Activated CD8-positive, alpha-beta T cell treated with anti-CD3 and anti-CD28 coated beads for 36 hours (primary cell): ENCODE data around the gene ZNF841. TPM values are rescaled to one million over a fixed set of nuclear protein-coding genes. Genes with fewer than 3 reads are reported as not detected.
"Not testable (repeated sequence)": the region's sequence is repeated elsewhere in the genome, so short reads cannot be mapped to it uniquely, and the experiment has no call there.

Source experiments
- ATAC-seq: fragments of 200-7000 bp; cut with Tn5 transposase; one replicate; pipeline ENCODE4 v1.10.0; 2021; ENCODE audit warnings: mild to moderate bottlenecking, moderate library complexity
- CTCF ChIA-PET: fragments of 350-600 bp; sonication (Branson Sonifier 250); formaldehyde crosslinking; loops from one replicate; lab custom pipeline; 2021; ENCODE audit warnings: antibody characterized with exemption; lab: Charles Lee
- POLR2A ChIA-PET: fragments of 350-600 bp; sonication (Branson Sonifier 250); formaldehyde crosslinking; loops from one replicate; lab custom pipeline; 2021; ENCODE audit warnings: antibody characterized with exemption; lab: Charles Lee
- DNase-seq: peaks from one replicate; pipeline ENCODE4 v3.0.0-alpha.2; 2020
- H3K27ac Mint-ChIP-seq: one replicate; pipeline ENCODE4 v1.8.0; 2021; ENCODE audit warnings: mild to moderate bottlenecking, mixed read lengths
- H3K27me3 Mint-ChIP-seq: one replicate; pipeline ENCODE4 v1.8.0; 2021; ENCODE audit warnings: mixed read lengths
- H3K36me3 Mint-ChIP-seq: one replicate; pipeline ENCODE4 v1.8.0; 2021; ENCODE audit warnings: low read depth, mixed read lengths
- H3K4me1 Mint-ChIP-seq: one replicate; pipeline ENCODE4 v1.8.0; 2021; ENCODE audit warnings: low read depth, mixed read lengths
- H3K4me3 Mint-ChIP-seq: one replicate; pipeline ENCODE4 v1.8.0; 2021; ENCODE audit warnings: mild to moderate bottlenecking, moderate library complexity, mixed read lengths
- H3K9me3 Mint-ChIP-seq: one replicate; pipeline ENCODE4 v1.8.0; 2021; ENCODE audit warnings: mixed read lengths
- CTCF ChIP-seq: fragments of 200-600 bp; IDR thresholded peaks from one replicate; pipeline ENCODE4 v1.8.0; 2022; ENCODE audit warnings: antibody characterized with exemption, mild to moderate bottlenecking
- intact Hi-C: fragments of 100-400 bp; cut with micrococcal nuclease; formaldehyde crosslinking; loops from one replicate; pipeline ENCODE4 v1.10.0; 2022
- total RNA-seq, 2 experiments: library from RNA; stranded (reverse); gene quantifications; one replicate each; pipeline ENCODE4 v1.2.3, GENCODE V29; 2021

Gene ZNF841
- total RNA-seq, 2 experiments from 2014 or later: 19.2 to 22.7 TPM

DNA sequence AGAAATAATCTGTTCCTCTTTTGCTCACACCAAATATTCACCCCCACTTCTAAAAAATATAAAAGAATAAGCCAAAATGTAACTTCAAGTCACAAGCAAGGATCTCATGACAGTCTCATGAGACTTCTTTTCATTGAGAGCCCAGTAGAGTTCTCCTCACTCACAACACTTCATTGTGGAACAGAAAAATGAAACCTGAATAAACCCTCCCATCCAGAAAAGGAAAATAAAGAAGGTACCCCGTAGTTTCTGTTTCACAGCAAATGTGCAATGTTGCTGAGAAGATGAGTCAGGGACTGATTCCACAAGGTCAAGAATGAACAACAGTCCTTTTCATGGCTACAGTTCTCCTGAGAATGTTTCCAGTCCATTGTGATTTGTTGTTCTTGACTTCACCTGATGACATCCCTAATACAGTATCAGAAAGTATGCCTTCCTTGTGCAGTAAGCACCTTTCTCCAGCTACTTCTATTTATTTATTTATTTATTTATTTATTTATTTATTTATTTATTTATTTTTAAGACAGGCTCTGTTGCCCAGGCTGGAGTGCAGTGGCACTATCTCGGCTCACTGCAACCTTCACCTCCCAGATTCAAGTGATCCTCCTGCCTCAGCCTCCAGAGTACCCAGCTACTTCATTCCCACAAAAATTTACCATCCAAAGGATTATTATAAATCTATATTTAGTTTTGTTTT is 6.4 kb upstream of the ZNF841 start:
- intact Hi-C loops: no loop called here
- CTCF ChIA-PET: no interaction called here

GRCh38 chr19:52099497-52100138 is 4.1 kb upstream of the ZNF841 start:
- peaks cover 32% of the 10 kb centered on the region for H3K9me3 Mint-ChIP-seq
- CTCF ChIA-PET: no interaction called here
- H3K4me3 Mint-ChIP-seq: no peak overlapping the region
- peaks cover 23% of the 10 kb centered on the region for H3K36me3 Mint-ChIP-seq
- intact Hi-C loops: no loop called here
- DNase-seq (no peak), ATAC-seq (no peak)
- H3K4me1 Mint-ChIP-seq: peaks cover 5% of the 10 kb centered on the region
- POLR2A ChIA-PET: interaction anchor here (1.0 kb wide), 1 partner anchor 16 kb away, joined by 3 read pairs; no protein-coding TSS in a partner anchor
- no peak for TF ChIP-seq CTCF
- no peak overlapping the region for H3K27ac Mint-ChIP-seq
- H3K27me3 Mint-ChIP-seq: no peaks in the 10 kb centered on the region

More for the DNA sequence above, 6.4 kb upstream of the ZNF841 start:
- POLR2A ChIA-PET: no interaction called here
- H3K4me1 Mint-ChIP-seq: no peaks in the 10 kb centered on the region
- no peak for ATAC-seq
- H3K27me3 Mint-ChIP-seq: no peaks in the 10 kb centered on the region
- no peak overlapping the region for H3K4me3 Mint-ChIP-seq
- H3K36me3 Mint-ChIP-seq: peaks cover 16% of the 10 kb centered on the region
- peaks cover 28% of the 10 kb centered on the region for H3K9me3 Mint-ChIP-seq
- DNase-seq: no peak
- no peak for TF ChIP-seq CTCF
- H3K27ac Mint-ChIP-seq: no peak overlapping the region

- POLR2A ChIA-PET, ATAC-seq, CTCF ChIA-PET, DNase-seq, intact Hi-C loops, H3K27me3 Mint-ChIP-seq: not testable (repeated sequence)
- peaks cover 55% of the 10 kb centered on the region for H3K36me3 Mint-ChIP-seq
- H3K4me3 Mint-ChIP-seq: peak overlapping the region; percentile 96
- H3K9me3 Mint-ChIP-seq: peaks cover 42% of the 10 kb centered on the region
- H3K4me1 Mint-ChIP-seq: peaks cover 26% of the 10 kb centered on the region
- H3K27ac Mint-ChIP-seq: peak overlapping the region; percentile 25
Measured at GRCh38 chr19:52096416-52096815, 851 bp upstream of the ZNF841 start.

DNA sequence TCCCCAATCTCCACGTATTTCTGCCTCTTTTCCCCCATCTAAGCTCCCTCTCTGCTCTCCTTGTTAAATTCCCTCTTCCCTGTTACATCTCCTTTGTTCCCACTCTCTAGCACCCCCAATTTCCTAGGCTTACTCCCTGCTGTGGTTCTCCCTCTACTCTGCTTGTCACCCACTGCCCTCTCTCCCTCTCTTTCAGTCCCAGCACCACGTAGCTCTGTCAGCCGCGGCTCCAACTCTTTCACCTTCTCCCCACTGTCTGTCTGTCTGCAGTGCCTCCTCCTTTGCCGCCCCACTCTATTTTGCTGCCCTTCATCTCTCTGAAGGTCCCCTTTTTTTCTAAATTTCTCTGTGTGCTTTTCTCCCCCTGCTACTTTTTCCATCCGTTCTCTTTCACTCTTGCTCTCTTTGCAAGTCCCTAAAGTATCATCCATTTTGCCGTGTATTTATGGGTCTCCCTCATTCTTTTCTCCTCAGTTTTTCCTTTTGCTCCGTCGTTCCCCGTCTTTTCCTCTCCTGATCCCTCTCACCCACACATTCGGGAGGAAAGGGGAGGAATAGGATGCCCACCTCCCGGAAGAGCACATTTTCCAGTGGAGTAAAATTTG is 937 bp downstream of the ZNF841 start:
- peak overlapping the region; percentile 99 for H3K27ac Mint-ChIP-seq
- peaks cover 49% of the 10 kb centered on the region for H3K9me3 Mint-ChIP-seq
- H3K4me1 Mint-ChIP-seq: peaks cover 31% of the 10 kb centered on the region
- POLR2A ChIA-PET: interaction anchor here (0.6 to 1.9 kb wide), 4 partner anchors 12 to 552 kb away, joined by 3 to 5 read pairs (median 5); no protein-coding TSS in a partner anchor
- DNase-seq: peak; percentile 14
- TF ChIP-seq CTCF: no peak
- peaks cover 68% of the 10 kb centered on the region for H3K36me3 Mint-ChIP-seq
- no peak for ATAC-seq
- peak overlapping the region; percentile 96 for H3K4me3 Mint-ChIP-seq
- H3K27me3 Mint-ChIP-seq: no peaks in the 10 kb centered on the region
- intact Hi-C loops: no loop called here
- CTCF ChIA-PET: no interaction called here

- intact Hi-C loops: no loop called here
- no peak for TF ChIP-seq CTCF
- ATAC-seq: no peak
- Mint-ChIP-seq H3K9me3 (peaks cover 64% of the 10 kb centered on the region), H3K27me3 (no peaks in the 10 kb centered on the region), H3K4me3 (no peak overlapping the region), H3K27ac (no peak overlapping the region), H3K4me1 (peaks cover 7% of the 10 kb centered on the region), H3K36me3 (peaks cover 98% of the 10 kb centered on the region)
- DNase-seq: no peak
- ChIA-PET CTCF (no interaction called here), POLR2A (interaction anchor here (0.6 to 1.3 kb wide), 2 partner anchors 38 to 1310 kb away, joined by 3 read pairs; partner anchors contain the start of gene ZNF432)
Measured at GRCh38 chr19:52086481-52086880, 9.1 kb downstream of the ZNF841 start.
